Activated T-cell treated with anti-CD3 and anti-CD28 coated beads for 4 hours (primary cell): ENCODE results near the gene SAMD13.

Experiments used
- DNase-seq: peaks from one replicate; pipeline ENCODE4 v3.0.0-alpha.2; 2020

SAMD13 gene

GRCh38 chr1:84376000-84376910 lies 74.7 kb downstream of the SAMD13 start:
- DNase-seq: no peak

GRCh38 chr1:84377480-84378095 lies 76.1 kb downstream of the SAMD13 start:
- no peak for DNase-seq

GRCh38 chr1:84379138-84379916 lies 77.8 kb downstream of the SAMD13 start:
- no peak for DNase-seq

- no peak for DNase-seq
Measured at GRCh38 chr1:84379917-84380180, 78.3 kb downstream of the SAMD13 start.

- no peak for DNase-seq
Measured at GRCh38 chr1:84382127-84382526, 80.6 kb downstream of the SAMD13 start.

- no peak for DNase-seq
Measured at GRCh38 chr1:84385347-84385746, 83.8 kb downstream of the SAMD13 start.

- no peak for DNase-seq
Measured at GRCh38 chr1:84386716-84387479, 85.4 kb downstream of the SAMD13 start.

- DNase-seq: no peak
Measured at GRCh38 chr1:84387480-84388163, 86.1 kb downstream of the SAMD13 start.

- DNase-seq: no peak
Measured at GRCh38 chr1:84390226-84390625, 88.7 kb downstream of the SAMD13 start.

- no peak for DNase-seq
Measured at GRCh38 chr1:84398175-84399155, 97.0 kb downstream of the SAMD13 start, which contains the start of gene DNASE2B. Gene DNASE2B, plus strand, starts transcription at chr1:84398484. Its CDS starts 81 bp downstream, at chr1:84398565.
